GM19397 (cell line): ENCODE measurements around the gene ANKS4B.
A peak's percentile ranks its signal among the peaks of the same experiment; 100 is the strongest.
"Not testable (repeated sequence)": the region's sequence is repeated elsewhere in the genome, so short reads cannot be mapped to it uniquely, and the experiment has no call there.

Source experiments
- ATAC-seq: cut with Tn5 transposase; IDR thresholded peaks from one replicate; pipeline ENCODE4 v1.9.1; 2021; ENCODE audit warnings: mild to moderate bottlenecking, moderate library complexity; ENCODE audit not compliant: unreplicated experiment

ANKS4B gene

DNA sequence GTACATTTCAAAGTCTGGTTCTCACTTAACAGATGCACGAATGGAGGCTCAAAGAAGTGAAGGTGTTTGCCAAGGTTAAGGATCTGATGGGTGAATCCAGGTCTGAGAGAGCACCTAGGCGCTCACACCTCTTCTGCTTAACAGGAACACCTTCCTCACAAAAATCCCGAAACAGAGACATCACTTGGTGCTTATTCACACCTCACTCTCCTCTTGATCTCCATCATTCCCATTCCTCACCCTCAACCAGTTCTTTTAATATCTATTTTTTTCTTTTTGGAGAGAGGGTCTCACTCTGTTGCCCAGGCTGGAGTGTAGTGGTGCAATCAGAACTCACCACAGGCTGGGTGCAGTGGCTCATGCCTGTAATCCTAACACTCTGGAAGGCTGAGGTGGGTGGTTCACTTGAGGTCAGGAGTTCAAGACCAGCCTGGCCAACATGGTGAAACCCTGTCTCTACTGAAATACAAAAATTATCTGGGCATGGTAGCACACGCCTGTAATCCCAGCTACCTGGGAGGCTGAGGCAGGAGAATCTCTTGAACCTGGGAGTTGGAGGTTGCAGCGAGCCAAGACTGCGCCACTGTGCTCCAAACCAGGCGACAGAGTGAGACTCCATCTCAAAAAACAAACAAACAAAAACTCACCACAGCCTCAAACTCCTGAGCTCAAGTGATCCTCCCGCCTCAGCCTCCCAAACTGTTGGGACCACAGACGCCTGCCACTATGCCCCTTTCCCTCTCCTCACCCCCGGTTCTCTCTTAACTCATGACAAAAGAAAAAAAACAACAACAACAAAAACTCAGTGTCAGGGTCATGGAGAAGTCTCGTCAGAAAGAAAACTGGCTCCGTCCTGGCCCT is 29.5 kb downstream of the ANKS4B start:
- no peak for ATAC-seq

- ATAC-seq = peak; percentile 79
Observed at GRCh38 chr16:21263640-21264570, 30.4 kb downstream of the ANKS4B start.

DNA sequence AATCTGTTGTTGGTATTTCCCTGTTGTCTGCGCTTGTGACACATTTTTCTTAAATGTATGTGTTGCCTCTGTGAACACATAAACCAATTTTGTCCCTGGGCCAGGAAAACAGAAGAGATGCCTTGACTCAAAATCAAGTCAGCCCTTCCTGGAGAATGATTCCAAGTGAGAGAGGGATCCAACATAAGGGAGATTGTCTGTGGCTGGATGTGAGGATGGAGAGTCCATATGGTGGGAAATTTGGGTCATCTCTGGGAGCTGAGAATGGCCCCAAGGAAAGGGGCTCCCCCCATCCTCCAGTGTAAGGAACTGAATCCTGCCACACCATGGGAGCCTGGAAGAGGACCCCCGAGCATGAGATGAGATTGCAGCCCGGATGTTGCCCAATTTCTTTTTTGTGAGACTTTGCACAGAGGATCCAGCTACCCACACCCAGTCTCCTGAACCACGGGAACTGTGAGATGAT is 31.1 kb downstream of the ANKS4B start:
- no peak for ATAC-seq

GRCh38 chr16:21265104-21265837 is 31.8 kb downstream of the ANKS4B start:
- no peak for ATAC-seq

GRCh38 chr16:21267298-21267697 is 33.8 kb downstream of the ANKS4B start:
- ATAC-seq = no peak

GRCh38 chr16:21268236-21268635 is 34.7 kb downstream of the ANKS4B start:
- no peak for ATAC-seq

GRCh38 chr16:21272253-21272652 is 38.8 kb downstream of the ANKS4B start:
- no peak for ATAC-seq

DNA sequence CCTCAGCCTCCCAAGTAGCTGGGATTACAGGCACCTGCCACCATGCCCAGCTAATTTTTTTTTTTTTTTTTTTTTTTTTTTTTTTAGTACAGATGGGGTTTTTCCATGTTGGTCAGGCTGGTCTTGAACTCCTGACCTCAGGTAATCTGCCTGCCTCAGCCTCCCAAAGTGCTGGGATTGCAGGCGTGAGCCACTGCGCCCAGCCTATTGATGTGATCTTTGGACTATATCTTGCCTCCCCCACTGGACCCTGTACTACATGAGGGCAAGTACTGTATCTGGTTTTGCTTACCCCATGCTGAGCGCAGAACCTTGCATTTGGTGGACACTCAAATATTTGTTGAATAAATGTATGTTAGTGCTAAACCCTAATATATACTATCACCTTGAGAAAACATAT is 39.3 kb downstream of the ANKS4B start:
- ATAC-seq = not testable (repeated sequence)

DNA sequence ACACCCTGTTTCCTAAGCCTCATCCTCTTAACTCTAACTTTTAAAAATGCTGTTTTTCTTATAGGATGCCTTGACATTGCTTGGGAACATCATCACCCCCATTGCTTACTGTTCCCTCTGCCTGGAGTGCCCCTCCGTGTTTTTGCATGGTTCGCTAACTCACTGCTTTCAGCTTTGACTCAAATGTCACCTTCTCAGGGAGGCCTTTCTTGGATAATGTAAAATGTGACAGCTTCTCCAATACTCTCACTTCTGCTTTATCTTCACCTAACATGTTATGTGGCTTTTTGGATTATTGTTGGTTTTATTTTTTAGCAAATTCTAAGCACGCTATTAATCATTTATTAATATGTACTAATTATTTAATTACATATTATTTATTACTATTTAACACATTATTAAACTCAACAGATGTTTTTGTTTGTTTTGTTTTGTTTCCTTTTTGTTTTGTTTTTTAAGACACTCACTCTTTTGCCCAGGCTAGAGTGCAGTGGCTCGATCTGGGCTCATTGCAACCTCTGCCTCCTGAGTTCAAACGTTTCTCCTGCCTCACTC is 40.8 kb downstream of the ANKS4B start:
- ATAC-seq = no peak

- no peak for ATAC-seq
Observed at GRCh38 chr16:21275529-21275928, 42.0 kb downstream of the ANKS4B start.

DNA sequence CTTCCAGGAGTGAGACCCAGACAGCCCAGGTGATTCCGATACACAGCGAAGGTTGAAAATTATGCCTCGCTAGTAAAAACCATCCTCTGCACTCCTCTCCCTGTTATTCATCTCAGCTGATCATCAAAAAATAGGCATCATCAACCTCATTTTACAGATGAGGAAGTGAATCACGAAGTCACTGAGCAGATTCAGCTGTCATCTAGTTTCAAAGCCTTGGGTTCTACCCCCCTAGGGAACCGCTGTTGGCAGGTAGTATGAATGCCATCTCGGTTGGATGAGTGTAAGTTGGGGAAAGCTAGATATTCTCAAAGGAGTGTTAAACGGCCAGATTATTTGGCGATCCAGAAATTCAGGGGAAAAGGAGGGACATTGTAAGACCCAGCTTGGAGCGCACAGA is 42.6 kb downstream of the ANKS4B start:
- ATAC-seq = no peak

- ATAC-seq = no peak
Observed at GRCh38 chr16:21277045-21277926, 43.8 kb downstream of the ANKS4B start.

DNA sequence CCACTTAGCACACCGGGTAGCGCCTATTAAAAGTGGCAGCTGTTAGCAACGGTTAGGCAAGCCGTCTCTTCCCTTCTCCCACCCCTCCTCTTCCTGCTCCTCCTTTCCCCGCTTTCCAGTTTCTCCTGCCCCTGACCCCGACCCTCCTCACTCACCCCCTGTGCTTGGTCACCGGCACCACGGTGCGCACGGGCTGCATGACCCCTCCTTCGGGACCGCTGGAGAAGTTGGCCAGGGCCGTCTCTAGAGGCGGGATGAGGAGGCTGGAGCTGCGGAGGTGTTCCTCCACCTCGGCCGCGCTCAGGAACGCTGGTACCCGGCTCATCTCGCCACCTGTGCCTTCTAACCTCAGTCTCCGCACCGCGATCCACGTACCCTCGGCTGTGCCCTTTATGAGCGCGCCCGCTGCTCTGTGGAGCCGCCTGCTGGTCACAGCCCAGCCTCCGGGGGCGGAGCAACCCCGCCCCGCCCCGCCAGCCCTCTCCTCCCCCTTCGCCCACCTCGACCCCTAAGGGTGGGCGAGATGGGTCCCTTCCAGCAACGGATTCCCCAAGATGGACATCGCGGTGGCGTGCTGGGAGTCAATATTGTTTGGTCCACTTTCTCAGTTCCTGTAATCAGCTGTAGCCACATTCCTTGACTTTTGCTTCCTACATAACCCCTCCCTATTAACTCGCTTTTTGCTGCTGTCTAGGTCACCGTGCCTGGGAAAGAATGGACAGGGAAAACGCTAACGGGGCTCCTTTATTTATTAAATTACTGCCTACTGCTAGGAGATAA is 44.6 kb downstream of the ANKS4B start, which contains the start of gene CRYM:
TSS of gene CRYM (minus strand) at position 364 of the 780 bp plus-strand sequence. CDS start at position 325, 39 bp downstream.
- peak; percentile 76 for ATAC-seq

DNA sequence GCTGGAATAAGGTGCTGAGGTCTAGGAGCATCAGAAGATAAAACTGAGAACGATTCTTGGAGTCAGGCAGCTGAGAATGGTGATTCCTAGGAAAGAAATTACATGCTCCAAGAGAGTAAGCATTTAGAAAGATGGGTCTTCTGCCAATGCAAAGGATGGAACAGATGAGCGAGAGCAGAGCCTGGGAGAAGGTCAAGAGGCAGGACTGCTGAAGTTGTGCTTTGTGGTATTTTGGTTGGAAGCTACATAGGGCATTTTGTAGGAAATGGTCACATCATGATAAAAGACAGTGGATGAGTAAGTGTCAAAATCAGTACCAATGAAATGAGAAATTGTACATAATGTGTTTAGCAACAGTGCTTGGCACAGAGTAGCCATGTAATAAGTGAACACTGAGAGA is 46.0 kb downstream of the ANKS4B start:
- no peak for ATAC-seq

GRCh38 chr16:21281698-21282389 is 48.3 kb downstream of the ANKS4B start:
- no peak for ATAC-seq

DNA sequence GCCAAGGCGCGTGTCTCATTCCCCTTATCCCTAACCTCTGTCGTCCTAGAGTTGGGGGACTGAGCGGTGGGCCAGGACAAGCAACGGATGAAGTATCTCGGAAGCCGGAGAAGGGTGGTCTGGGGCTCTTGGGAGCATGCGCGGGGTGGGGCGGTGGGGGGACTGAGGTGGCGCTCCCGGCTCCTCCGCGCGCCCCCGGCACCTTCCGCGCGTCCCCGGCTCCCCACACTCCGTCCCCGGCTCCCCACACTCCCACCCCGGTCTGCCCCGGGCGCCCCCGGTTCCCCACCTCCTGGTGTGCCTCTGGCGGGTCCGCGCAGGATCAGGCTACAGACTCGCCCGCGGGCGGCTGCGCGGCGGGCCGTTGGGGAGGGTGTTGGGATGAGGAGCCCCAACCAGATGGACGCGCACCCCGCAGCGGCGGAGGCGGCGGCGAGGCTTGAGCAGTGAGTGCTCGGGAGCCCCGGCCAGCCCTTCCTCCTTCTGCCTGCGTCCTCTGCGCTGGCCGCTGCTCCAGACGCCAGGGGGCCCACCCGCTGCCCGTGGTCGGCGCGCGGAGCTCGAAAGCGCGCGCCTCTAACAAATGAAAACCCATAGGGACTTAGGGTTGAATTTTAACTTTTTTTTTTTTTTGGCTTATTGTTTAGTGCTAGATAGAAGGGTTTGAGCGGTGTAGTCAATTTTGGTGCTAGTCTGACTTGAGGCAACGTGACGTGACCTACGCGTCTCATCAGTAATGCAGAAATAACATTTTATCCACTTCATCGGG is 50.2 kb downstream of the ANKS4B start:
- peak; percentile 72 for ATAC-seq

- no peak for ATAC-seq
Observed at GRCh38 chr16:21284414-21284813, 50.9 kb downstream of the ANKS4B start.
